Measurements from ENCODE around the gene ASTL.

The ASTL gene

GRCh38 chr2:96124406-96125265 is 13.7 kb downstream of the ASTL start:
- Histone ChIP-seq H3K27me3 (ENCODE audit: insufficient read depth, poor library complexity, severe bottlenecking) (no peaks in the 10 kb centered on the region), H3K4me3 (ENCODE audit: severe bottlenecking) (no peak overlapping the region), H3K27ac (ENCODE audit: poor library complexity, severe bottlenecking) (no peak overlapping the region), H3K9me3 (ENCODE audit: severe bottlenecking) (no peaks in the 10 kb centered on the region), H3K4me1 (ENCODE audit: insufficient read depth, poor library complexity, severe bottlenecking) (no peaks in the 10 kb centered on the region), H3K36me3 (ENCODE audit: low read depth) (no peaks in the 10 kb centered on the region)
- DNase-seq (ENCODE audit: low spot score) (no peak), ATAC-seq (ENCODE audit: low read depth) (no peak)
- TF ChIP-seq CTCF (IDR thresholded peaks at IDR 0.05; ENCODE audit: poor library complexity, severe bottlenecking): no peak

- H3K9me3 ChIP-seq (ENCODE audit: severe bottlenecking): no peaks in the 10 kb centered on the region
- DNase-seq (ENCODE audit: low spot score) (no peak), ATAC-seq (ENCODE audit: low read depth) (no peak)
- no peaks in the 10 kb centered on the region for H3K36me3 ChIP-seq (ENCODE audit: low read depth)
- H3K27ac ChIP-seq (ENCODE audit: poor library complexity, severe bottlenecking): no peak overlapping the region
- no peaks in the 10 kb centered on the region for H3K27me3 ChIP-seq (ENCODE audit: insufficient read depth, poor library complexity, severe bottlenecking)
- H3K4me3 ChIP-seq (ENCODE audit: severe bottlenecking): no peak overlapping the region
- TF ChIP-seq CTCF (IDR thresholded peaks at IDR 0.05; ENCODE audit: poor library complexity, severe bottlenecking): no peak
- no peaks in the 10 kb centered on the region for H3K4me1 ChIP-seq (ENCODE audit: insufficient read depth, poor library complexity, severe bottlenecking)
Observed at GRCh38 chr2:96123936-96124335, 14.4 kb downstream of the ASTL start.

- TF ChIP-seq CTCF (IDR thresholded peaks at IDR 0.05; ENCODE audit: poor library complexity, severe bottlenecking): no peak
- no peak for DNase-seq (ENCODE audit: low spot score)
Observed at GRCh38 chr2:96123290-96123689, 15.0 kb downstream of the ASTL start.

GRCh38 chr2:96122391-96122790 is 15.9 kb downstream of the ASTL start:
- ATAC-seq (ENCODE audit: low read depth) (no peak), DNase-seq (ENCODE audit: low spot score) (no peak)
- H3K27me3 ChIP-seq (ENCODE audit: insufficient read depth, poor library complexity, severe bottlenecking): no peaks in the 10 kb centered on the region
- H3K4me3 ChIP-seq (ENCODE audit: severe bottlenecking): no peak overlapping the region
- no peaks in the 10 kb centered on the region for H3K9me3 ChIP-seq (ENCODE audit: severe bottlenecking)
- no peaks in the 10 kb centered on the region for H3K4me1 ChIP-seq (ENCODE audit: insufficient read depth, poor library complexity, severe bottlenecking)
- no peak for TF ChIP-seq CTCF (IDR thresholded peaks at IDR 0.05; ENCODE audit: poor library complexity, severe bottlenecking)
- H3K27ac ChIP-seq (ENCODE audit: poor library complexity, severe bottlenecking): no peak overlapping the region
- no peaks in the 10 kb centered on the region for H3K36me3 ChIP-seq (ENCODE audit: low read depth)

More at GRCh38 chr2:96123290-96123689, 15.0 kb downstream of the ASTL start:
- no peak overlapping the region for H3K27ac ChIP-seq (ENCODE audit: poor library complexity, severe bottlenecking)
- no peaks in the 10 kb centered on the region for H3K27me3 ChIP-seq (ENCODE audit: insufficient read depth, poor library complexity, severe bottlenecking)
- no peak for ATAC-seq (ENCODE audit: low read depth)
- no peak overlapping the region for H3K4me3 ChIP-seq (ENCODE audit: severe bottlenecking)
- H3K9me3 ChIP-seq (ENCODE audit: severe bottlenecking): no peaks in the 10 kb centered on the region
- no peaks in the 10 kb centered on the region for H3K4me1 ChIP-seq (ENCODE audit: insufficient read depth, poor library complexity, severe bottlenecking)
- H3K36me3 ChIP-seq (ENCODE audit: low read depth): no peaks in the 10 kb centered on the region

- DNase-seq (ENCODE audit: low spot score) (no peak), ATAC-seq (ENCODE audit: low read depth) (no peak)
- no peaks in the 10 kb centered on the region for H3K4me1 ChIP-seq (ENCODE audit: insufficient read depth, poor library complexity, severe bottlenecking)
- H3K27me3 ChIP-seq (ENCODE audit: insufficient read depth, poor library complexity, severe bottlenecking): no peaks in the 10 kb centered on the region
- H3K36me3 ChIP-seq (ENCODE audit: low read depth): no peaks in the 10 kb centered on the region
- H3K4me3 ChIP-seq (ENCODE audit: severe bottlenecking): no peak overlapping the region
- no peak for TF ChIP-seq CTCF (IDR thresholded peaks at IDR 0.05; ENCODE audit: poor library complexity, severe bottlenecking)
- no peak overlapping the region for H3K27ac ChIP-seq (ENCODE audit: poor library complexity, severe bottlenecking)
- no peaks in the 10 kb centered on the region for H3K9me3 ChIP-seq (ENCODE audit: severe bottlenecking)
Observed at GRCh38 chr2:96121414-96121813, 16.9 kb downstream of the ASTL start.

Data from RWPE2 (cell line).